ENCODE data around the gene SVEP1.

DNA sequence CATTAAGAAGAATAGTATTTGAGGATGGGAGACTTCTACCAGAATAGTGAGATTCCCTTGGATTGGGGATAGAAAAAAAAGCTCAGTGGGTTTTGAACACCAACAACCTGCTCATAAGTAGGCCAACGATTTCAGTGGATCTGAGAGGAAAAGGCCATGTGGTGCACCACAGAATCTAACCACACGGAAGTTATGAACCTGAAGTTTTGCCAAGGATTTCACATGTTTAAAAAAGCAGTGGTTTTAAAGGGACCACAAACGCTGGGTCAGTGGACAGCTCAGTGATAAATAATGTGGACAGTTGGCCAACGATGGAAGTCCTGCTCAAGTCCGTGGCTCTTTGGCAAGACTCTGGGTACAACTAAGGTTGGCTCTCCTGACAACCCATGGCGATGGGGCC lies 134.6 kb downstream of the SVEP1 start:
- TF ChIP-seq, protein P1, sequence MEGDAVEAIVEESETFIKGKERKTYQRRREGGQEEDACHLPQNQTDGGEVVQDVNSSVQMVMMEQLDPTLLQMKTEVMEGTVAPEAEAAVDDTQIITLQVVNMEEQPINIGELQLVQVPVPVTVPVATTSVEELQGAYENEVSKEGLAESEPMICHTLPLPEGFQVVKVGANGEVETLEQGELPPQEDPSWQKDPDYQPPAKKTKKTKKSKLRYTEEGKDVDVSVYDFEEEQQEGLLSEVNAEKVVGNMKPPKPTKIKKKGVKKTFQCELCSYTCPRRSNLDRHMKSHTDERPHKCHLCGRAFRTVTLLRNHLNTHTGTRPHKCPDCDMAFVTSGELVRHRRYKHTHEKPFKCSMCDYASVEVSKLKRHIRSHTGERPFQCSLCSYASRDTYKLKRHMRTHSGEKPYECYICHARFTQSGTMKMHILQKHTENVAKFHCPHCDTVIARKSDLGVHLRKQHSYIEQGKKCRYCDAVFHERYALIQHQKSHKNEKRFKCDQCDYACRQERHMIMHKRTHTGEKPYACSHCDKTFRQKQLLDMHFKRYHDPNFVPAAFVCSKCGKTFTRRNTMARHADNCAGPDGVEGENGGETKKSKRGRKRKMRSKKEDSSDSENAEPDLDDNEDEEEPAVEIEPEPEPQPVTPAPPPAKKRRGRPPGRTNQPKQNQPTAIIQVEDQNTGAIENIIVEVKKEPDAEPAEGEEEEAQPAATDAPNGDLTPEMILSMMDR (IDR thresholded peaks at IDR 0.05) = no peak
- no peak for TF ChIP-seq POLR2A (IDR thresholded peaks at IDR 0.05)

All from Peyer's patch (tissue), 4 donors.